ENCODE results near the gene SLC25A47.

SLC25A47 gene

GRCh38 chr14:100293497-100294212 lies 29.5 kb upstream of the SLC25A47 start:
- H3K27me3 ChIP-seq (ENCODE audit: control insufficient read depth, low read length), result no peaks in the 10 kb centered on the region
- H3K36me3 ChIP-seq (ENCODE audit: control insufficient read depth, low read length), result no peaks in the 10 kb centered on the region
- no peak overlapping the region for H3K4me2 ChIP-seq (ENCODE audit: low read length)
- no peaks in the 10 kb centered on the region for H3K9me2 ChIP-seq (replicated peaks; ENCODE audit: control insufficient read depth, low read length)
- peaks cover 53% of the 10 kb centered on the region for H3K4me1 ChIP-seq (ENCODE audit: control insufficient read depth, low read length)
- no peaks in the 10 kb centered on the region for H3K9me3 ChIP-seq (ENCODE audit: control insufficient read depth, insufficient read depth, low read length)
- no peak for TF ChIP-seq EZH2phosphoT487 (IDR thresholded peaks at IDR 0.05; ENCODE audit: borderline replicate concordance, low read length)
- TF ChIP-seq, protein P1, sequence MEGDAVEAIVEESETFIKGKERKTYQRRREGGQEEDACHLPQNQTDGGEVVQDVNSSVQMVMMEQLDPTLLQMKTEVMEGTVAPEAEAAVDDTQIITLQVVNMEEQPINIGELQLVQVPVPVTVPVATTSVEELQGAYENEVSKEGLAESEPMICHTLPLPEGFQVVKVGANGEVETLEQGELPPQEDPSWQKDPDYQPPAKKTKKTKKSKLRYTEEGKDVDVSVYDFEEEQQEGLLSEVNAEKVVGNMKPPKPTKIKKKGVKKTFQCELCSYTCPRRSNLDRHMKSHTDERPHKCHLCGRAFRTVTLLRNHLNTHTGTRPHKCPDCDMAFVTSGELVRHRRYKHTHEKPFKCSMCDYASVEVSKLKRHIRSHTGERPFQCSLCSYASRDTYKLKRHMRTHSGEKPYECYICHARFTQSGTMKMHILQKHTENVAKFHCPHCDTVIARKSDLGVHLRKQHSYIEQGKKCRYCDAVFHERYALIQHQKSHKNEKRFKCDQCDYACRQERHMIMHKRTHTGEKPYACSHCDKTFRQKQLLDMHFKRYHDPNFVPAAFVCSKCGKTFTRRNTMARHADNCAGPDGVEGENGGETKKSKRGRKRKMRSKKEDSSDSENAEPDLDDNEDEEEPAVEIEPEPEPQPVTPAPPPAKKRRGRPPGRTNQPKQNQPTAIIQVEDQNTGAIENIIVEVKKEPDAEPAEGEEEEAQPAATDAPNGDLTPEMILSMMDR (IDR thresholded peaks at IDR 0.05; ENCODE audit: low read depth, low read length, poor library complexity, severe bottlenecking), result no peak
- no peaks in the 10 kb centered on the region for H4K20me1 ChIP-seq (ENCODE audit: control insufficient read depth, insufficient read depth, low read depth, low read length)
- H3K4me3 ChIP-seq (ENCODE audit: low read length), result no peak overlapping the region
- H3K27ac ChIP-seq (ENCODE audit: low read depth, low read length), result no peak overlapping the region
- H3K79me2 ChIP-seq (ENCODE audit: control insufficient read depth, low read length), result no peaks in the 10 kb centered on the region
- H3F3A ChIP-seq (ENCODE audit: control insufficient read depth, insufficient read depth), result peaks cover 4% of the 10 kb centered on the region

- no peaks in the 10 kb centered on the region for H4K20me1 ChIP-seq (ENCODE audit: control insufficient read depth, insufficient read depth, low read depth, low read length)
- H3K27me3 ChIP-seq (ENCODE audit: control insufficient read depth, low read length), result no peaks in the 10 kb centered on the region
- no peak for TF ChIP-seq EZH2phosphoT487 (IDR thresholded peaks at IDR 0.05; ENCODE audit: borderline replicate concordance, low read length)
- TF ChIP-seq, protein P1 (IDR thresholded peaks at IDR 0.05; ENCODE audit: low read depth, low read length, poor library complexity, severe bottlenecking), result no peak
- peaks cover 60% of the 10 kb centered on the region for H3K4me1 ChIP-seq (ENCODE audit: control insufficient read depth, low read length)
- no peak overlapping the region for H3K4me3 ChIP-seq (ENCODE audit: low read length)
- no peak overlapping the region; the same call in 1 of the 2 replicates for H3K4me2 ChIP-seq (ENCODE audit: low read length)
- no peaks in the 10 kb centered on the region for H3K36me3 ChIP-seq (ENCODE audit: control insufficient read depth, low read length)
- peaks cover 4% of the 10 kb centered on the region for H3F3A ChIP-seq (ENCODE audit: control insufficient read depth, insufficient read depth)
- H3K9me3 ChIP-seq (ENCODE audit: control insufficient read depth, insufficient read depth, low read length), result no peaks in the 10 kb centered on the region
- H3K27ac ChIP-seq (ENCODE audit: low read depth, low read length), result no peak overlapping the region
- H3K9me2 ChIP-seq (replicated peaks; ENCODE audit: control insufficient read depth, low read length), result no peaks in the 10 kb centered on the region
- no peaks in the 10 kb centered on the region for H3K79me2 ChIP-seq (ENCODE audit: control insufficient read depth, low read length)
Observed at GRCh38 chr14:100294213-100294962, 28.8 kb upstream of the SLC25A47 start.

- H4K20me1 ChIP-seq (ENCODE audit: control insufficient read depth, insufficient read depth, low read depth, low read length), result no peaks in the 10 kb centered on the region
- H3K4me1 ChIP-seq (ENCODE audit: control insufficient read depth, low read length), result peaks cover 60% of the 10 kb centered on the region
- H3F3A ChIP-seq (ENCODE audit: control insufficient read depth, insufficient read depth), result peaks cover 4% of the 10 kb centered on the region
- H3K27ac ChIP-seq (ENCODE audit: low read depth, low read length), result no peak overlapping the region
- no peaks in the 10 kb centered on the region for H3K9me3 ChIP-seq (ENCODE audit: control insufficient read depth, insufficient read depth, low read length)
- no peaks in the 10 kb centered on the region for H3K9me2 ChIP-seq (replicated peaks; ENCODE audit: control insufficient read depth, low read length)
- H3K27me3 ChIP-seq (ENCODE audit: control insufficient read depth, low read length), result no peaks in the 10 kb centered on the region
- no peak overlapping the region for H3K4me2 ChIP-seq (ENCODE audit: low read length)
- H3K79me2 ChIP-seq (ENCODE audit: control insufficient read depth, low read length), result no peaks in the 10 kb centered on the region
- no peak overlapping the region for H3K4me3 ChIP-seq (ENCODE audit: low read length)
- TF ChIP-seq, protein P1 (IDR thresholded peaks at IDR 0.05; ENCODE audit: low read depth, low read length, poor library complexity, severe bottlenecking), result no peak
- TF ChIP-seq EZH2phosphoT487 (IDR thresholded peaks at IDR 0.05; ENCODE audit: borderline replicate concordance, low read length), result no peak
- H3K36me3 ChIP-seq (ENCODE audit: control insufficient read depth, low read length), result no peaks in the 10 kb centered on the region
Observed at GRCh38 chr14:100294963-100295330, 28.2 kb upstream of the SLC25A47 start.
